Activated CD8-positive, alpha-beta memory T cell treated with anti-CD3 and anti-CD28 coated beads for 36 hours (primary cell): Measurements from ENCODE around the gene GAPDHS. TPM values are rescaled to one million over a fixed set of nuclear protein-coding genes. Genes with fewer than 3 reads are reported as not detected.

Source experiments
- CTCF ChIA-PET: fragments of 350-600 bp; sonication (Branson Sonifier 250); formaldehyde crosslinking; loops from one replicate; lab custom pipeline; 2021; ENCODE audit warnings: antibody characterized with exemption; lab: Charles Lee
- POLR2A ChIA-PET: fragments of 350-600 bp; sonication (Branson Sonifier 250); formaldehyde crosslinking; loops from one replicate; lab custom pipeline; 2021; ENCODE audit warnings: antibody characterized with exemption; lab: Charles Lee
- total RNA-seq, 2 experiments: library from RNA; stranded (reverse); gene quantifications; one replicate each; pipeline ENCODE4 v1.2.3, GENCODE V29; 2021

Gene GAPDHS
- total RNA-seq, 2 experiments from 2014 or later = not detected

- ChIA-PET CTCF (interaction anchor here (0.9 kb wide), 1 partner anchor 11 kb away, joined by 3 read pairs; no protein-coding TSS in a partner anchor), POLR2A (no interaction called here)
Measured at GRCh38 chr19:35560677-35561076, 27.4 kb downstream of the GAPDHS start.

GRCh38 chr19:35561436-35561835 lies 28.2 kb downstream of the GAPDHS start:
- CTCF ChIA-PET = no interaction called here
- POLR2A ChIA-PET = no interaction called here

DNA sequence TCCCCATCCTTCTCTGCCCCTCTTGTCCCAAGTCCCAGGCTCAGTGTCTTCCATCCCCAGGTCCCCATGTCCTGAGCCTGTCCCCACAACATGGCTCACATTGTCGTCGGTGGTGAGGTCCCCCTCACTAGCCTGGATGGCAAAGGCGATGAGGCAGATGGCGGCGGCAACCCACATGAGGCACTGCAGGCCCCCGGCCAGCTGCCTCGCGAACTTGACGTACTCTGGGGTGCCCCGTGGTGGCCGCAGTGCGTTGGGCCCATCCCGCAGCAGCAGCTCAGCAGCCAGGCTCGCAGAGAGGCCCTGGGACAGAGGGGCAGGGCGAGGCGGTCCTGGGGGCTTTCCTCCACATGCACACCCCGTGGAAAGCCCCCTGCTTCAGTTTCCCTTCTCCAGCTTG lies 29.1 kb downstream of the GAPDHS start:
- ChIA-PET CTCF (no interaction called here), POLR2A (no interaction called here)

DNA sequence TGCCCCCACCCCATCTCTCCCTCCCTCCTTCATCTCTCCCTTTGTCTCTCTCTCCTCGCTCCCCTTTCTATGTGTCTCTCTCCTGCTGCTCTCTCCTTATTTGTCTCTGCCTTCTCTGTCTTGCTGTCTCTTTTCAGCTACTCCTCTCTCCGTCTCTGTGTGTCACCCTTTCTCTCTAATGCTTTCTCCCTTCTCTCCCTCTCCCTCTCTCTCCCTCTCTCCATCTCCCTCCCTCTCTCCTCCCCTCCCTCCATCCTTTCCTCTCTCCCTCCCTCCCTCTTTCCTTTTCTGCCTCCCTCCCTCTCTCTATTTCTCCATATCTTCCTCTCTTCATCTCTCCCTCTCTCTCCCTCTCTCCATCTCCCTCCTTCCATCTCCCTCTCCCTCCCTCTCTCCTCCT lies 29.5 kb downstream of the GAPDHS start:
- ChIA-PET POLR2A (no interaction called here), CTCF (no interaction called here)

- ChIA-PET CTCF (no interaction called here), POLR2A (no interaction called here)
Measured at GRCh38 chr19:35563207-35563829, 30.1 kb downstream of the GAPDHS start, which contains the start of gene ATP4A. ATP4A (minus strand) TSS chr19:35563658; CDS start chr19:35563629, 29 bp downstream.

DNA sequence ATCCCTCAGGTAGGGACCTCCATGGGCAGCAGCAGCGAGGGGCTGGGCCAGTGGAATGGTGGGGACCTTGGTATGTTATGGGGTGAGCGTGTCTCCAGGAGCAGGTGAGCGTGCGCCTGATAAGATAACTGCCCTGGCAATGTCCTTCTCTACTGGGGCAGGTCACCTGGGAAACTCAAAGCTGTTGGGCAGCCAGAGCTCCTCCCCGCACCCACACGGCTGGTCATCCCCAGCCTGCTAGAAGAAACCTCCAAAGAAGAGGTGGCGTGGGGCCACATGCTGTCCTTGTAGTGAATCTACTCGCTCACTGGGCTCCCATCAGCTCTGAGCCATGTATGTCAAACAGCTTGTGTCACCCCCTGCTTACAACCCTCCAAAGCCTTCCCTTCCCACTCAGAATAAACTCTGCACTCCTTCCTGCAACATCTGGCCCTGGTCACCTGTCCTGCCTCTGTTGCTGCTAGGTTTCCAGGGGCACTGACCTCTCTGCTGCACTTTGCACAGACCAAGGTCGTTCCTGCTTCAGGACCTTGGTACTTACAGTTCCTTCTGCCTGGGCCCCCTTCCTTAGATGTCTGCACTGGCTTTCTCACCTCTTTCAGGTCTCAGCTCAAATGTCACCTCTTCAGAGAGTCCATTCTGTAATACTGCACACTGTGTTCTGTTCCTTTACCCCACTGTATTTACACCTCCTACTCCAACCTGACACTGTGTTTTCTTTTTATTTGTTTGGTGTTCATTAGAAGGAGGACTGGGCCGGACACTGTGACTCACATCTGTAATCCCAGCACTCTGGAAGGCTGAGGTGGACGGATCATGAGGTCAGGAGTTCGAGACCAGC lies 32.0 kb downstream of the GAPDHS start:
- POLR2A ChIA-PET = no interaction called here
- CTCF ChIA-PET = interaction anchor here (0.7 to 0.8 kb wide), 2 partner anchors 9 to 27 kb away, joined by 3 read pairs; no protein-coding TSS in a partner anchor

GRCh38 chr19:35566738-35567137 lies 33.5 kb downstream of the GAPDHS start:
- ChIA-PET CTCF (no interaction called here), POLR2A (no interaction called here)

DNA sequence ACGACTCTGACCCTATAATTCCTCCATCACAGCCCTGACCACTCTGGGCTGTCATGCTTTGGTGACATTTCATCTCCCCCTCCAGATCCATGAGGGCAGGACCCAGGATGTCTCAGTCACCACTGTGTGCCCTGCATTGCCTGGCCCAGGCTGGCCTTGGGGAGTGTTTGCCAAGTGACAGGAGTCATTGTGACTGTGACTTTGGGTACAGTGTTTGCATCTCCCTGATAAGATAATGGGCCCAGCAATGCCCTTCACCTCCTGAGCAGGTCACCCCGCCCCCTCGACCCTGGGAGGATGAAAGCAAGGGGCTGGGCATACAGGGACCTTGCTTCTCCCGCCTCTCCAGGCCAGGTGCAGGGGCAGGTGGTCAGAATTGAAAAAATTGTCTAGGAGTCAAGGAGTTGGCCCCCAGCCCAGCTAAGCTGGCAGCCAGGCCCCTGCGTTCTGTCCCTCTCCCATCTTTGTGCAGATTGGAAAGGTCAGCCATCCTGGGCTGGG lies 36.1 kb downstream of the GAPDHS start:
- ChIA-PET POLR2A (no interaction called here), CTCF (no interaction called here)

DNA sequence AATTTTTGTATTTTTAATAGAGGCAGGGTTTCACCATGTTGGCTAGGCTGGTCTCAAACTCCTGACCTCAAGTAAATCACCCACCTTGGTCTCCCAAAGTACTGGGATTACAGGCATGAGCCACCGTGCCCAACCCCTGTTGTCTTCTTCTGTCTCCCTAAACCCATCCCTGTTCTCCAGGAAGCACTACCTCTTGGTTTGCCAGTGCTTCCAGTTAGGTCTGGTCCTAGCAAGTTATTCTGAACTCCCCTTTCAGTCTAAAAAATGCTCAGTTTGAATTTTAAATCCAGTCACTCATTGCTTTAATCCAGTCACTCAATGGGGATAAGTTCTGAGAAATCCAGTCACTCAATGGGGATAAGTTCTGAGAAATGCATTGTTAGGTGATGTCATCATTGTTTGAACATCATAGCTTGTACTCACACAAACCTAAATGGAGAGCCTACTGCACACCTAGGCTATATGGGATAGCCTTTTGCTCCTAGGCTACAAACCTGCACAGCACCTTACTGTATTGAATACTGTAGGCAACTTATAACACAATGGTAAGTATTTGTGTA lies 38.2 kb downstream of the GAPDHS start:
- ChIA-PET CTCF (interaction anchor here (0.7 kb wide), 1 partner anchor 76 kb away, joined by 4 read pairs; no protein-coding TSS in a partner anchor), POLR2A (no interaction called here)

DNA sequence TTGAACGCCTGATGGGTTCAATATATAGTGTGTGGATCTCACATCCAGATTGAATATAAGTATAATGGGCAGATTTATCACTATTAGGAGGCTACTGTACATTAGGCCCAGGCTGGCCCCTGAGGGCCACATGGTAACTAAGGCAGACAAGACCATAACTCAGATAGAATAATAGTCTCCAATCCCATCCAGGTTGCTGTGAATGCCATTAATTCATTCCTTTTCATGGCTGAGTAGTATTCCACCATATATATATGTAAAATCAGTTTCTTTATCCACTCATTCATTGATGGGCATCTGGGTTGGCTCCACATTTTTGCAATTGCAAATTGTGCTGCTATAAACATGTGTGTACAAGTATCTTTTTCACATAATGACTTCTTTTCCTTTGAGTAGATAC lies 44.7 kb downstream of the GAPDHS start:
- ChIA-PET POLR2A (no interaction called here), CTCF (interaction anchor here (1.1 kb wide), 1 partner anchor 14 kb away, joined by 5 read pairs; no protein-coding TSS in a partner anchor)

DNA sequence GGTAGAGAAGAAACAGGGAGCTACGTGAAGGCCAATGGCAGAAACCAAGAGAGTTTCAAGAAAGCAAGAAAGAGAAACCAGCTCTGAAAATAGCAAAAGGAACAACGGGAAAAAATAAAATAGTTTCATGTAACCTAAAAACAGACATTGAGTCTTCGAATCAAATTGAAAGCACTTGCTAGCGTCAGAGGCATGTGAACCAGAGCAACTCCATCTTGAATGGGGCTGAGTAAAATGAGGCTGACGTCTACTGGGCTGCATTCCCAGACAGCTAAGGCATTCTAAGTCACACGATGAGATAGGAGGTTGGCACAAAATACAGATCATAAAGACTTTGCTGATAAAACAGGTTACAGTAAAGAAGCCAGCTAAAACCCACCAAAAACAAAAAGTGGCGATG lies 45.5 kb downstream of the GAPDHS start:
- ChIA-PET POLR2A (no interaction called here), CTCF (interaction anchor here (1.1 kb wide), 1 partner anchor 13 kb away, joined by 5 read pairs; no protein-coding TSS in a partner anchor)

DNA sequence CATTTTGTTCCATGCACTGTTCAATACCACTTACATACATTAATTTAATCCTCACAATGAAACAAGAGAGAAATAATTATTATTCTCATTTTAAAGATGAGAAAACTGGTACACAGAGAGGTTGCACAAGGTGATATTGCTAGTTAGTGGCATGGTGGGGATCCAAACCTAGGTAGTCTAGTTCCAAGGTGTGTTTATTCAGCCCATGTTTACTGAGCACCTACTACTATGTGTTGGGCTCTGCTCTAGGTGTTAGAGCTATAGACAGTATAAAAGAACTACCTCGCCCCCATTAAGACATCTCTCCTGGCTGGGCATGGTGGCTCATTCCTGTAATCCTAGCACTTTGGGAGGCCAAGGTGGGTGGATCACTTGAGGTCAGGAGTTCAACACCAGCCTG lies 49.5 kb downstream of the GAPDHS start:
- ChIA-PET CTCF (no interaction called here), POLR2A (no interaction called here)

DNA sequence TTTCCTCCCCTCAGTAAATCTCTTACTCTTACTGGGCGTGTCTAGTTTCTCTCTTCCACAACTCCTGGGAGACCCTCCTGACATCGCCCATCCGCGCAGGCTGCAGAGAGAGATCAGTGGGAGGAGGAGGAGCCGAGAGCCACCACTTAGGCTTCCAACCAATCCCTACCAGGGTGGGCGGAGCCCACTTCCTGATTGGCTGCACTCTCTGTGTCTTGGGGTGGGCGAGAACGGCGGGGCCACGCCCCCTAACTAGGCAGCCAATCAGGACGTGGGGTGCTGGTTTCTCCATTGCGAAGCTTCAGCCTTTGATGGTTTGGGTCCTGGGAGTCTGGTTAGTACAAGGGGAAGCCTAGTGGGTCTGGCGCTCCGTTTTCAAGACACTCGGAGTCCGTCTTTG lies 52.6 kb downstream of the GAPDHS start, which contains the start of gene PMIS2:
PMIS2 (plus strand) TSS at position 326 of the 400 bp plus-strand sequence. CDS start 87 bp downstream, outside the sequence.
- POLR2A ChIA-PET = no interaction called here
- CTCF ChIA-PET = interaction anchor here (0.7 kb wide), 1 partner anchor 162 kb away, joined by 3 read pairs; no protein-coding TSS in a partner anchor

DNA sequence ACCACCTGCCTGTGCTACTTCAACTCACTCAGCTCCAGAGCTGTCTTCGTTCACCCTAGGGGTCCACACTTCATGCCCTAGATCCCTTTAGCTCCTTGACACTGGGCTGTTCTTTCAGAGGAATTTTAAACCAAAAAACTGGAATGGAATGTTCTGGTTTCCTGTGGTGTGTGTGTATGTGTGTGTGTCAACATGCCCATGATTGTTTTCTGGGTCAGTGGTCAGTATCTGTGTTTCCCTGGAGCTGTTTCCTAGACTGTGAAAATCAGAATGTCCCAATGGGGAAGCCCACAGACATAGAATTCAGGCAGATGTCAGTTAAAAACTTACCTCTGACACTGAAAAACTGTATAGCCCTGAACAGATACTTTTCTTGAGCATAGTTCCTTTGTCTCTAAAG lies 54.1 kb downstream of the GAPDHS start:
- CTCF ChIA-PET = no interaction called here

GRCh38 chr19:35590875-35591274 lies 57.6 kb downstream of the GAPDHS start:
- POLR2A ChIA-PET = interaction anchor here (0.6 kb wide), 1 partner anchor 17 kb away, joined by 4 read pairs; no protein-coding TSS in a partner anchor
- CTCF ChIA-PET = interaction anchor here (0.7 to 1.0 kb wide), 3 partner anchors 81 to 211 kb away, joined by 3 read pairs; no protein-coding TSS in a partner anchor

More for the DNA sequence above, 54.1 kb downstream of the GAPDHS start:
- POLR2A ChIA-PET = interaction anchor here (0.5 to 0.7 kb wide), 2 partner anchors 8 to 152 kb away, joined by 3 read pairs; no protein-coding TSS in a partner anchor

DNA sequence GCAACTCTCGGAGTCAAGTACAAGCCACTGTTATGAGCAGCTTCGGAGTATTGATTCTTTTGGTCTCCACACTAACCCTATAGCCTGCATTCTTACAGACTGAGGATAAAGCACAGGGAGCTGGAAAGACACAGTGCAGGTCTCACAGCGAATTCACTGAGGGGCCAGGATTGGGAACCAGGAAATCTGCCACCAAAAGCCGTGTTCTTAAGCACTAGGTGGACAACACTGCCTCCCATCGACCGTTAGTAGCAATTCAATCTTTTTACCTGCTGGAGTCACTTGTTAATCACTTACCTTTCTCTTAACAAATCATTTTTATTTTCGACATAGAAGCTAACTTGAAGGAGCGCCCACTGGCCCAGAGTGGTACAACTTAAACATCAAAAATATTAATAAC lies 59.0 kb downstream of the GAPDHS start:
- CTCF ChIA-PET = interaction anchor here (0.6 to 2.0 kb wide), 11 partner anchors 12 to 88 kb away, joined by 3 to 13 read pairs (median 4); partner anchors contain the start of gene HAUS5
- POLR2A ChIA-PET = no interaction called here
